ENCODE data around the gene ACADSB.
A peak's percentile ranks its signal among the peaks of the same experiment; 100 is the strongest.

GRCh38 chr10:123043409-123043925 lies 34.7 kb downstream of the ACADSB start:
- TF ChIP-seq POLR2A (IDR thresholded peaks at IDR 0.05) (no peak), CTCF (IDR thresholded peaks at IDR 0.05) (peak in 2 of 3 donors; percentile 25 to 58)

All from breast epithelium (tissue), 3 donors.